GM19467 (cell line): ENCODE measurements around the gene SMIM23.
"Not testable (repeated sequence)": the region's sequence is repeated elsewhere in the genome, so short reads cannot be mapped to it uniquely, and the experiment has no call there.

Experiments
- ATAC-seq: cut with Tn5 transposase; IDR thresholded peaks from one replicate; pipeline ENCODE4 v1.9.1; 2021; ENCODE audit warnings: mild to moderate bottlenecking, moderate library complexity; ENCODE audit not compliant: unreplicated experiment

Gene SMIM23

DNA sequence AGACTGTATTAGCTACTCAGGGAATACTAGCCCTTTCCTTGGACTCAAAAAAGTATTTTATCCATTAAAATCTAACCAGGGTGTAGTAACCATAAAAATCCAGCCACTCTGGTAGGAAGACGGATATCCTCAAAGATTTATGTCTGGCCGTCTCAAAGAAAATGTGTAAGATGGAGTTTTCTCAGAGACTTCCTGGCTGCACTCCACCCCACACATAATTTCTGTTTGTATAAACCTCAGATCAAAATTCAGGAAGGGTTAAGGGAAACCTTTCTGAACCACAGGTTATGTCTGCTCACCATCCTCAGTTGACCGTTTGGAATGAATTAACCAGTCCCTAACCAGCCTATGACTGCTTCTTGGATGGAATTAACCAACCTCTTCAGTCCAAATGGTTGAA is 13.8 kb upstream of the SMIM23 start:
- no peak for ATAC-seq

- ATAC-seq: no peak
Observed at GRCh38 chr5:171773106-171773505, 12.5 kb upstream of the SMIM23 start.

DNA sequence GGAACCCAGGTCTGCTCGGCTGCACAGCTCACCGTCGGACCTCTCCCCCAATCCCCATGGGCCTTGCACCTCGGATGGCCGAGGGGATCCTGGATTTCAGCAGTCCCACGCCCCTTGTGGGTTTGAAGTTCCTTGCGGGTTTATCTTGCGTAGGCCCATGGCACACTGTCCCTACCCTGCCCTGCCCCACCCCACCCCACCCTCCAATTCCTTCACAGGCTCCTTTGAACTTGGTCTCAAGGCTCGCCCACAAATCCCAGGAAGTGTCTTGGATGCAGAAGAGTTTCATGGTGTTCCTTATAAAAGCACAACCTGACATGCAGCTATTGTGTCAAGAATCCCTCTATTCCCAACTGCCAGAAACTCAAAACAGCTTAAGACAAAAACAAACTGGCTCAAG is 11.2 kb upstream of the SMIM23 start:
- no peak for ATAC-seq

DNA sequence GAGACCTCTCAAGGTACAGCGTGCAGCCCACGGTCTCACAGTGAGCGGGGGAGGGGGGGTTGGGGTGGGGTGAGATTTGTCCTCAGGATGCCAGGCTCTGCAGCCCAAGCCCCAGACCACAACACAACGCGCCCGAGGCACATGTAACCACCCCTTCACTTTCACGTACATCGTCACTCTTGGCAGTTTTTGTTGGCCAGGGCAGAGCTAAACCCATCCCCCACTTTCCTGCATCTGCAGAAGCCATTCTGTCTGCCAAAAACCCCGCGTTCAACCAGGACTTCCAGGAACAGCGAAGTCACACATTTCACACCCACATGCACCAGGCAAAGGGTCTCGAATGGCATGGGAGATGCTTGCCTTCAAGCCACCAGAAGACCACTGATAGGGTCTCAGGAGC is 9.4 kb upstream of the SMIM23 start:
- ATAC-seq: no peak

- no peak for ATAC-seq
Observed at GRCh38 chr5:171776770-171777759, 8.6 kb upstream of the SMIM23 start.

- not testable (repeated sequence) for ATAC-seq
Observed at GRCh38 chr5:171781744-171782143, 3.9 kb upstream of the SMIM23 start.

DNA sequence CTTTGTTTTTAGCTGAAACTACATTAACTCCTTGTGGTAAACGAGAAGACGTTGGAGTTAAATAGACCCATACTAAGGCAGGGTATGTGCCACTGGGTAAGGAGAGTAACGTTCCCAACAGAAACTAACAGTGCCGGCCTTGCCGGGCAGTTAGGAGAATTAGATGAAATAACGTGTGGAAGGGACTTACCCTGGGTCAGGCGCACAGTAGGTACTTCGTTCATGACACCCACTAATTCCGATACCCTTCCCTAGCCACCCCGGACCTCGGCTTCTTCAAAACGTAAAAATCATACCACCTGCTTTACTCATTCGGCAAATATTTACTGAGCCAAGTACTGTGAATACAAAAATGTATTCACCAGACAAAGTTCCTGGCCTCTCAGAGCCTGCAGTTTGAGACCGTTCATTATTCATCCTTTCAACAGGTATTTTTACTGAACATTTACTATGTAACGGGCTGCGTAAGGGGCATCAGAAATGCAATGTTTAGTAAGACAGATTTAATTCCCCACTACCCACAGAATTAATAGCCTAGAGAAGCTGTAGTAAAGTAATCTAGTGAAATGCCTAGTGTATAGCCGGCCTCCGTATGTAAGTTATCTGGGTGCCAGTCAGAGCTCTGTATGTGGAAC is 3.2 kb upstream of the SMIM23 start:
- ATAC-seq: no peak

DNA sequence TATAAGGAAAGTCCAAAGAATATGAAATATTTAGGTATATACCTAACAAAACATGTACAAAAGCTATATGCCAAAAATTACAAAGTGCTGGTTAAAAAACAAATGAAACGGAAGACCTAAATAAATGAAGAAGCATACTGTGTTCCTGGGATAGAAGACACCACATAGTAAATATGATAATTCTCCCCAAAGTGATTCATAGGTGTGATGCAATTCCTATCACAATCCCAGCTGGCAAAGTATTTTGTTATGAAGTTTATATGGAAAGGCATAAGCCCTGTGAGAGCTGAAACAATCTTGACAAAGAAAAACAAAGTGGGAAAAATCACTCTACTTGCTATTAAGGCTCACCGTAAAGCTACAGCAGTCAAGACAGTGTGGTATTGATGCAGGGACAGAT is 2.6 kb upstream of the SMIM23 start:
- ATAC-seq: no peak

GRCh38 chr5:171789353-171789752 is 3.7 kb downstream of the SMIM23 start:
- no peak for ATAC-seq

- no peak for ATAC-seq
Observed at GRCh38 chr5:171790408-171790807, 4.8 kb downstream of the SMIM23 start.

- no peak for ATAC-seq
Observed at GRCh38 chr5:171794470-171794960, 8.9 kb downstream of the SMIM23 start.

- no peak for ATAC-seq
Observed at GRCh38 chr5:171795381-171795780, 9.8 kb downstream of the SMIM23 start.

DNA sequence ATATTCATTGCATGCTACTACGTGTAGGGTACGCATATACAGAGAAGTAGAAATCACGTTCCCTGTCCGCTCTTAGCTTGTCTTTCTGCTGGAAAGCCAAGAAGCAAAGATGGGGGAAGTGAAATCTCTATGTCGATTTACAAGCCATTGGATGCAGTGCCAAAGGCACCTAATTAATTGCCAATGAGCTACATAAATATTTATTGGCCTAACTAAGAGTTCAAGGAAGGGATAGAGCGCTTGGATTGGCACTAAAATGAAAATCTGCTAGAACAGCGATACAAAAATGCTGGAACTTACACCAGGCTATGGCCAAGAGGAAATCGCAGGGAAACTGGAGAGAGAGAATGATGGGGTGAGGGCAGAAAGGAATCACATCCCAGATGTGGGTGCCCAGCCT is 10.8 kb downstream of the SMIM23 start:
- ATAC-seq: no peak

DNA sequence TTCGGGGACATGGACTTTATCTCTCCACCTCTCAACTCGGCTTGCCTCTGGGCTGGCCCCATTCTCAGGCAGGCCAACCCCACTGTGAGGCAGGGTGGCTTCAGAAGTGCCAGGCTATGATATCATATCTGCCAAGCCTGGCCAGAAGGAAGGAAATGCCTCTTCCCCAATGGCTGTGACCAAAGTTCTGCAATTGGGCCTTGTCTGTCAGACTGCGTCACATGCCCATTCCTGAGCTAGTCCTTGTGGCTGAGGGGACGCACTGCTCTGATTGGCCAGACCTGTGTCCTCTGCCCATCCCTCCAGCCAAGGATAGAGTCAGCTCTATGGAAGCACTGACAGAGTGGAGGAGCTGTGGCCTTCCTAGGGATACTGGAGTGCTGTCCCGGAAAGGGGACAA is 11.9 kb downstream of the SMIM23 start:
- ATAC-seq: no peak

GRCh38 chr5:171798418-171798817 is 12.8 kb downstream of the SMIM23 start:
- no peak for ATAC-seq

DNA sequence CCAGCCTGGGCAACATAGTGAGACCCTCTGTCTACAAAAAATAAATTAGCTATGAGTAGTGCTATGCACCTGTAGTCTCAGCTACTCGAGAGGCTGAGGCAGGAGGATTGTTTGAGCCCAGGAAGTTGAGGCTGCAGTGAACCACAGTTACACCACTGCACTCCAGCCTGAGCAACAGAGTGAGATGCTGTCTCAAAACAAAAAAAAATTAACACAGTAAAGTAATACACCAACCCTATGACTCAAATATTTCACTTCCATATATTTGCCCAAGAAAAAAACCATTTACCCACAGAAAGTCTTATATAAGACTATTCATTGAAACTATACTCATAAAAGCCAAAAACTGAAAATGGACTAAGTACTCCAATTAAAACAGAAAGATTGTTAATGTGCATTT is 16.2 kb downstream of the SMIM23 start:
- ATAC-seq: no peak

DNA sequence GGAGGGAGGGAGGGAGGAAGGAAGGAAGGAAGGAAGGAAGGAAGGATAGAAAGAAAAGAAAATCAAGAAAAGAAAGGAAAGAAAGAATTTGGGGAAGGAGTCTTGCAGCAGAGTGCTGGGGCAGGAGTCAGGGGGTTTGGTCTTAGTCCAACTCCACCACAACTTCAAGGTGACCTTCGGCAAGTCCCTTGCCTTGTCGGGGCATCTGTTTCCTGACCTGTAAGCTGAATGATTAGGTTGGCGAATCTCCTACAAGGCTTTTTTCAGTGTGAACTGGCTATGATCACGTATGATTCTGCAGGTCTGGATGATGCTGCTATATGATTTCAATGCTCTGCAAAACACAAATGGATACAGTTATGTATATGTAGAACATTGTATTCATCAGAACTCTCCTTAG is 20.1 kb downstream of the SMIM23 start:
- no peak for ATAC-seq

DNA sequence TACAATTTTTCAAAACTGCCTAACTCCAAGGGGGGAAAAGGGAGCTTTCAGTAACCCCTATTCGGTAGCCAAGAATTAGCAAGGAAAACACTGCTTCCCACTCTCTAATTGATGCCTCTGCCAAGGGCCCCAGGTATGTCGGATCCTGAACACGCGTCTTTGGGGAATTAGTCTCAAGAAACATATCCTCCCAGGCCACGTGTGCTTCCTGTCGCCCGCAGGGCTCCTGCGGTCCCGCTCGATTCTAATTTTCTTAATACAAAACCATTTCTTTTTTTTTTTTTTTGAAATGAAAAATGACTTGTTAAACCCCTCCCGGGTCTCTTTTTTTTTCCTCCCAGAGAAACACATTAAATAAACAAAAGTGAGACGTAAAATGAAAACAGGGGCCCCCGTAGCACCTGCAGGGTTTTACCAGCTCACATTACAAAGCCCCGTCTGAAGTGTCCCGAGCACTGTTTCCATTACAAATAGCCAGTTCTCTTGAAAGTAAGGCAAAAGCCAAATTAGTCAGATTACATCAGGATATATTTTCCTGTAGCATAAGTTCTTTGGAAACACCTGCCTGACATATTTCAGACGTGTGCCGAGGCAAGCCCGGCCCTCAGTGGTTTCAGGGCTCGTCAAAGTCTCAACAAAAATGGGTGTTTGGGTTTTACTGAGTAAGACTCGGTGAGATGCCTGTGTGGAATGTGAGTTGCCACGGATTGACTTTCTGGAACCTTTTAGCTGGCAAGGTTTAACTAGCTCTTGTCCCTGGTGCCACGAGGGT is 21.5 kb downstream of the SMIM23 start:
- ATAC-seq: no peak

- ATAC-seq: no peak
Observed at GRCh38 chr5:171808453-171808852, 22.8 kb downstream of the SMIM23 start.

- ATAC-seq: no peak
Observed at GRCh38 chr5:171808951-171809350, 23.3 kb downstream of the SMIM23 start.

- no peak for ATAC-seq
Observed at GRCh38 chr5:171810227-171810626, 24.6 kb downstream of the SMIM23 start.
